ENCODE measurements around the gene VSIG8.

GRCh38 chr1:159849626-159850366 lies 12.7 kb downstream of the VSIG8 start:
- TF ChIP-seq CTCF (IDR thresholded peaks at IDR 0.05) = no peak
- no peak for TF ChIP-seq POLR2A (IDR thresholded peaks at IDR 0.05)
